GM19238 (cell line): ENCODE data around the gene SPINK5.

Experiments used
- DNase-seq: peaks from one replicate; pipeline ENCODE4 v3.0.0; 2011; ENCODE audit warnings: low spot score; ENCODE audit not compliant: insufficient read length

The SPINK5 gene

DNA sequence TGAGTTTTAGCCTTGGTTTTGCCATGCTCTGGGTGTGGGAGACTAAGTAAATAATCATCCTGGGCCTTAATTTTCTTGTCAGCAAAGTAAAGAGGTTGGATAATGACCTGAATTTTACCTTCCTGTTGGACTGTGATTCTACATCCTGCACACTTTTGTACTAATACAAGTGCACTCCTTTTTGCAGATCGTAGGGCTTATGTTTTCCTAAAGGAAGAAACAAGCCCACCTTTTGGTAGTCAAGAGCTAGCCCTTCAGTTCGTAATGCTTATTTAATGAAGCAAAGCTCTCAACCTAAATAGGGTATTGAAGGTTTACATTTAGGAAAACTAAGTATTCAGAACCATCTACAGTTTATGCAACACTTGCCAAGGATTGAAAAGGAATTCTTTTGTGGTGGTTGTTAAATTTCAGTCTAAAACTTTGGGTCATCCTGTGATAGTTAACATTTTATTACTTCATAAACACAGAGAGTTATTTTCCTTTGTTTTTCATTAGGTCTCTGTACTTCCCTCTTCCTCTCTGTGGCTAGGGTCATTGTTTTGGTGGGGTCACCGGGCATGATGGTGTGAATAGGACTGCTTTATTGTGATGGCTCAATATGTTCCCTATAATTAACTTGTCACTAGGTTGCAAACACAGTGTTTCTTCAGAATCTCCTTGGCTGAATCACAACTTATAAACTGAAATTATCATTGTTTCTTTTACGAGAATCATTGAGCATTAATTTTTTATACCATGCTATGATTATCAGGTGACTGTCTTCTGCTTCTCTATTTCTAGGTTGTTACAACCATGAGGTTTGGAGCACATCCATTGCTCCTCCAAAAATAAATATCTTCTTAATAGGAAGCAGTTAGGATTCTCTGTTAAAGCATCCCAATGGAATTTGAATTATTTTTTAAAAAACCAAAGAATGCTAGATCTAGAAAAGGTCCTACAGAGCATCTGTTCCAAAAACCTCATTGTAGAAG is 28.5 kb downstream of the SPINK5 start:
- no peak for DNase-seq

DNA sequence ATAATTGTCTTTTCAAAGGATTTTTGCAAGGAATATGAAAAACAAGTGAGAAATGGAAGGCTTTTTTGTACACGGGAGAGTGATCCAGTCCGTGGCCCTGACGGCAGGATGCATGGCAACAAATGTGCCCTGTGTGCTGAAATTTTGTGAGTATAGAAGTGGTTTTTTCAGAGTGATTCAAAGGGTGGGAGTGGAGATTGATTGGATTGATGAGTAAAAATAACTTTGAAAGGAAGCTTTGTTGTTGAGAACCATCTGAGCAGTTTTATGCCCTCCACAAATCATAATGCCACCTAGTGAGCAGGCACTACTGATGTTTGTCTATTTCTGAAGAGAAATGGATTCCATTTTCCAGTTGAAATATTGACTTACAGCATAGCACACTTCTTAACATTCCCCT is 30.6 kb downstream of the SPINK5 start:
- no peak for DNase-seq

DNA sequence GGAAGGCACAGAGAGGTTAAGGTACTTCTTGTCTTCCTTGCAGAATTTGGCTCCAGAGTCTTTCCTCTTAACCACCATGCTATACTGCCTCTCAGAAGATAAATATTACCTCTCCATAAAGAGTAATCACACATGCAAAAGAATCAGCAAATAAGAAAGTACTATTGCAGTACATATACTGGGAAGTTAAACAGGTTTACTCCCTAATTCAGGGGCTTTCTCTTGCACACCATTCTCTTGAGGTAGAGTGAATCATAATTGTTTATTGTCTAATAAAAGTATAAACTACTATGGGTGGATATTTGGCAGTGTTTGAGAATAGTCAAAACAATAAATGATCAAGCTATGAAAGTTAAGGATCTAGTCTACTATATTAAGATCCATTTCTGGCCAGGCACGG is 40.4 kb downstream of the SPINK5 start:
- DNase-seq: no peak

DNA sequence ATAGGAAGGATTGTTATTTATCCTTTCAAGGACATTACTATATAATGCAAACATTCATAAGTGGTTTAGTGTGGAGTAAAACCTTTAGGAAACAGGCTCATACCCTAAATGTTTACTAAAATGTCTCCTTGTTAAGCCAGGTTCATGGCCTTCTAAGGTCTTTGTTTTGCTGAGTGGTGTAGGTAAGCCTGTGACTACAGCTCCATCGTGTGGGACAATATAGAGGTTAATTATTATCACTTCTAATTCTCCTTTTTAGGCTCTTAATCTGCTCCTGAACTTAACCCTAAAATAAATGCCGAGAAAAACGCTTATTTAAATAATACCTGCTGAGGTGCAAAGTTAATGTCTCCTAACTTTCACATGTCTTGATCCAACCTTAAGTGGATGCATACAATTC is 43.8 kb downstream of the SPINK5 start:
- no peak for DNase-seq

DNA sequence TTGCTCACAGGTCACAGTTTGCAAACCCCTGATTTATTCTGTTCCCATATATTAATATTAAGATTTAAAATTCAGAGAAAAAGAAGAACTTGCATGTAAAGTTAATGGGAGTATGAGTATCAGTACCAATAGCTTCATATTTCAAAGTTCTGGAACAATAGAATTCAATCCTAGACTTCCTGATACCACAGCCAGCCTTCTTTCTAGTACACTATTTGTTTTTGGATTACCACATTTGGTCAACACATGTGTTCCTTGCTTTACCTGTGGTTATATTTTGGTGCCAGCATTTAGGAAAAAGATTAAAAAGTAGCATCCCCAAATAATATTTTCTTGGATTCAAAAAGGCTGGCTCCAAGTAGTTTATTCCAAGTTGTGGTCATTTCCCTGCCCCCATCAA is 49.5 kb downstream of the SPINK5 start:
- no peak for DNase-seq

DNA sequence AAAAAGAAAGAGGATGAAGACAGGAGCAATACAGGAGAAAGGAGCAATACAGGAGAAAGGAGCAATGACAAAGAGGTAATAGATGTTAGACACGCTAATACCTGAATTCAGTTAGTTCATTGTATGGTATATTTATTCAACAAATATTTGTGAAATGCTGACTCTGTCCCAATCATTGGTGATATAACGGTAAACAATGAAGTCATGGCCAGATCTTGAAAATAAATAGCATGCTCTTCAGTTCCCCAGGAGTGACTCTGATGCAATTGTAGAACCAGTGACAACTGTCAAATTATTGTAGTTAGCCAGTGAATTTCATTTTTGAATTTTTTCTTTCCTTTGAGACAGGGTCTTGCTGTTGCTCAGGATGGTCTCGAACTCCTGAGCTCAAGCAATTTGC is 56.5 kb downstream of the SPINK5 start:
- no peak for DNase-seq

DNA sequence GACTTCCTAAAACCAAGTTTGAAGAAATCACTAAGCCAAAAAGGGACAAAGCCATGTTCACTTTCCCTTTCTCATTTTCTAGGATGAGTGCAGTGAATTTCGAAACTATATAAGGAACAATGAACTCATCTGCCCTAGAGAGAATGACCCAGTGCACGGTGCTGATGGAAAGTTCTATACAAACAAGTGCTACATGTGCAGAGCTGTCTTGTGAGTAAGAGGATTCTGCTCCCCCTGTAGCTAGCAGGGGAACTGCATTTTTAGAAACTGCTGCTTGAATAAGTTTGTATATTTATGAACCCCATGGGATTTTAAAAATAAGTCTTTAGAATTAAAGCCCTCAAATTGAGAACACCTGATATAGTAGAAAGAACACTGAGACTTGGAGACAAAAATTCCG is 61.9 kb downstream of the SPINK5 start:
- DNase-seq: no peak

DNA sequence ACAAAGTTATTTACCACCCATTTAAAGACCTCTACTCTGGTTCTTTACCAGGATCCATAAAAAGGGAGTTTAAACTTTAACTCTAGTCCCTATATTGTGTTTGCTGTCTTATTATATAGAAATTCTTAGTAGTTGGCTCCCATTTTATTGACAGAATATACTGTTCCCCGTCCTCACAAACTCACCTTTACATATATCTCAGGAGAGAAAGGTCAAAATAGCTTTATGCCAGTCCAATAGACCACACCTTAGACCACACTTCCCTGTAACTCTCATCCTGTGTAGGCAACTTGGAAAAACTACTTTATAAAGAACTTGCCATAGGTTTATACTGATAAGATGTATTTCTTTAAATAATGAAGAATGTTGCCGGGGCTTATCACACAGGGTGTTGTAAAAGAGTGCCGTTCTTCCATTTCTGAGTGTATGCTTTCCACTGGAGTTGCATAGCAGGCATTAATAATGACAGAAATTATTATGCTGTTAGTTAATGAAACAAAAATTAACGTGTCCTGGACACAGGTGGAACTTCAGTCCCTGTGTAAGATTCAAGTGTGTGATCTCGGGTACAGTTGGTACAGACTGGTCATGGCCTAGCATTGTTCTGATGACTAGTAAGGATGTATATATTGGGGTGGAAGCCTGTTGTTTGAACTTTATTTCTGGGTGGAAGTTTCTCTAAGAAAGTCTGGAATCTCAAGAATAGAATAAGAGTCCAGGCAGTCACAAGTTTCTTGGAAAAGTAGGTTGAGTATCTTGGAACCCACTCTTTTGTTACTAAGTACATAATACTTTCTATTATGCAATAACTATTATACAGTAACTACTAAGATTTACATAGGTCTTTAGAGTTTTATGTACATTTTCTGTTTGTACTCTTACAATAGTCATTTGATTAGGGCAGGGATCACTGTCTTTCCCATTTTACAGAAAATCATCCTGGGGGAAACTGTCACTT is 71.6 kb downstream of the SPINK5 start:
- no peak for DNase-seq

DNA sequence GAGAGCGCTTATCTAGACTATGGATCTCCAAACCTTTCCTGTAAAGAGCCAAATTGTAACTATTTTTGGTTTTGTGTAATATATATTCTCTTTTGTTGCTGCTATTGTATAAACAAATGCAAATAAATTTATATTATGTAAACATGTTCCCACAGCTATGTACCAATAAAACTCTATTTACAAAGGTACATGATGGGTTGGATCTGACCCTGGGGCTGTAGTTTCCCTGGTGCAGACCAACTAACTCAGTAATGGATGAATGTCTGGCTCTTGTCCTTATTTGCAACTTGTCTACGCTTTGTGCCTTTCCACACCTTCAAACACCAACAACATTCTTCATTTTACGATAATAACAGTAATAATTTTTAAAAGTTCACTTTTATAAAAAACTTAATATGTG is 77.1 kb downstream of the SPINK5 start:
- DNase-seq: no peak

DNA sequence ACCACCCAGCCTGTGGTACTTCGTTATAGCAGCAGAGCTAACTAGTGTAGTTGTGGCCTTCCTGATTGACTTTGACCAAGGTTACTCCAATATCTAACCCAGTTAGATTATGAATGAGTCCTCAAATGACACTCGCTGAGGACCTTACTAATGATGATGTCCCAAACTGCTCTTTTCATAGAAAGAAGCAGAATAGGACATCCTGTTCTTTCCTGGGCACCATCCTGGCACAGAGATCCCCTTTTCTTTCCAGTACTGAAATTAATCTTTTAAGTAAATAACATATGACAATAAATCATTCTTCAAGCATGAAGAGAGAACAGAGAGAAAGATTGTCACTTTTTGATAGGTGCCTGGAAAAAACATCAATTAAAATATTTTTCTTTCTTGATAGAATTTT is 77.9 kb downstream of the SPINK5 start:
- DNase-seq: no peak

DNA sequence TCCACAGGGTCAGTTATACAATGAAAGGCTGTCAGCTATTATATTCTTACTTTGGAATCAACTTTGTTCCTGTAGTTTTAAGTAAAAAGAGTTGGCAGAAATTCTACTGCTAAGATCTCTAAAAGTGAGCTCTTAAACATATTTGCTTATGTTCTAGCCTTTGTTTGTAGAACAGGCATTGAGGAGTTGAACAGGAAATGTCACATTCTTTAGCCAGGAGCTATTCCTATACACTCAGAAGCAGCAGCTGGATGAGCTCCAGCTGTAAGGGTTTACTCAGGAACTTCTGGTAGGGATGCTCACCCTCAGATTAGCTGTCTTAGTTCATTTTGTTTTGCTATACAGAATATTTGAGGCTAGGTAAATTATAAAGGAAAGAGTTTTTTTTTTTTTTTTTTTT is 82.1 kb downstream of the SPINK5 start:
- DNase-seq: no peak

DNA sequence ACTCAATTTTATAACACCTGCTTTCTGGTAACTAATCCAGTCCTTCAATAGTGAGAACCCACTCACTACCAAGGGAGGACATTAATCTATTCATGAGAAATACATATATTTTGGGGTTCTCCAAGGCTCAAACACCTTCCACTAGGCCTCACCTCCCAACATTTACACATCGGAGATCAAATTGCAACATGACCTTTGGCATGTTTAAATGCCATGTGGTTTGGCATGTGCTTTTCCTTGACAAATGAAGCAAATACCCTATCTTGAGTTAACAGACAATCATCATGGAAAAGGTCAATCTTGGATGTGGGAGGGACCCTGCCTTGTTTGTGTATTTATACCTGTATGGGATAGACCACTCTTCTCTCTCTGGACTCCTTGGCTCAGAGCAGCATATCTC is 82.7 kb downstream of the SPINK5 start:
- no peak for DNase-seq

DNA sequence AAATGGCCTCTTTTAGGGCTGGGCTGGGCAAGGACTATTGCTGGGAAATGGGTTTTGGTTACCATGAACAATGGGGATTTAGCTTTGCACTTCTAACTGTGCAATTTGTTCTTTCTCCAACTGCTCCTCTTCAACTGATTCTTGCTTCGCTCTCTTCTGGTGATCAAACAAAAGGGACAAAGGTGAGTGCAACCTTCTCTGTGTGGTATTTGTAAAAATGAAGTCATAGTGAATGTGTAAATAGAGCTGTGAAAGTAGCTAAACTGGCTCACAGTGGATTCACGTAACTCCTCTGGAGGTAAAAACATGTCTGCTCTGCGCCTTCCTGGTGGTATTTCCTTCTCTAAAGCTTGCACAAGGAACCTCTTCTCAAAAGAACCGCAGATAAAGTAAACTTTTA is 83.6 kb downstream of the SPINK5 start:
- no peak for DNase-seq

DNA sequence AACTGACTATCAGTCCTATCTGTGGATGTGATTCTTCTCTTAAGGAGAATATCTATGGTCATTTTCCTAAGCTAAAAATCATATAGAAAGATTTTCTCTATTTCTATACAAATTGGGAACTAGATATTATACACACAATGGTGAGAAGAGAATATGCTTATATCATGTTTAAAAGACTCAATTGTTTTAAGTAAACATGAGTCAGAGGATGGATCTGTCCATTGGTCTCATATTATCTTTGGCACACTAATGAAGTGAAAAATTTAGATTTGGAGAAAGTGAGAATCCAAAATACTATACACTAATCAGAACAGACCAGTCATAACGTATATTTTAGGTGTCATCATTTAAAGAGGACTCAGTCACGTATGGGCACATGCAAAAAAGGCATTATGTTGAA is 88.1 kb downstream of the SPINK5 start:
- no peak for DNase-seq

DNA sequence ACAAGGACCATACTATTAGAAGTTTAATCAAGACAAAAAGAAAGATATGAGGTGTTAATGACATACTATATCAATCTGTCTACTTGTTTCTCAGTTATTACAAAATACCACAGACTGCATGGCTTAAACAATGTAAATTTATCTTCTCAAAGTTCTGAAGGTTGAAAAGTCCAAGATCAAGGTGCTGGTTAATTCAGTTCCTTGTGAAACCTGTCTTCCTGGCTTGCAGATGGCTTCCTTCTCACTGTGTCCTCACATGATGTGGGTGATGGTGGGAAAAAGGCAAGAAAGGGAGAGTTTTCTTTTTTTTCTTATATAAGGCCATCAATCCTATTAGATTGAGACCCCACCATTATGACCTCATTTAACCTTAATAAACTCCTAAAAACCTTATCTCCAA is 89.0 kb downstream of the SPINK5 start:
- DNase-seq: no peak

DNA sequence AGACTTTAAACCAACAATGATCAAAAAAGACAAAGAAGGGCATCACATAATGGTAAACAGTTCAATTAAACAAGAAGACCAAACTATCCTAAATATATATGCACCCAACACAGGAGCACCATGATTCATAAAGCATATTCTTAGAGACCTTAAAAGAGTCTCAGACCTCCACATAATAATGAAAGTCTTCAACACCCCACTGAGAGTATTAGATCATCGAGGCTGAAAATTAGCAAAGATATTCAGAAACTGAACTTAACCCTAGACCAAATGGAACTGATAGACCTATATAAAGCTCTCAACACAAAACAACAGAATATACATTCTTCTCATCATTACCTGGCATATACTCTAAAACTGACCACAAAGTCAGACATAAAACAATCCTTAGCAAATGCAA is 92.8 kb downstream of the SPINK5 start:
- DNase-seq: no peak

DNA sequence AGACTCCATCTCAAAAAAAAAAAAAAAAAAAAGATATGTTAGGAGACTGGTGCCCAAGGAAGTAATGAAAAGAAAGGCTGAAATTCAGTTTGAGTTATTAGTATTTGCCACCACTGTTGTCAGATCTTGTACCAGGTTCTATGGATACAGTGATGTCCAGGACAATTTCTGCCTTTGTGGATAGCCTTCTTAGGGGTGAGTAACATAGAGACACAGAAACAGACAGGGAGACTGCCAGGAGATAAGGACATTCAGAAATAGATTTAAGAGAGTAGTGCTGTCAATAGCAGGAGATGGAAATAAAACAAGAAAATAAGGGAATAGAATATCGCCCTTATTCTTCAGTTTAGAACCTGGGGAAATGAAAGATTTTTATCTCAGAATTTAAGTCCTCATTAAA is 98.3 kb downstream of the SPINK5 start:
- DNase-seq: no peak

DNA sequence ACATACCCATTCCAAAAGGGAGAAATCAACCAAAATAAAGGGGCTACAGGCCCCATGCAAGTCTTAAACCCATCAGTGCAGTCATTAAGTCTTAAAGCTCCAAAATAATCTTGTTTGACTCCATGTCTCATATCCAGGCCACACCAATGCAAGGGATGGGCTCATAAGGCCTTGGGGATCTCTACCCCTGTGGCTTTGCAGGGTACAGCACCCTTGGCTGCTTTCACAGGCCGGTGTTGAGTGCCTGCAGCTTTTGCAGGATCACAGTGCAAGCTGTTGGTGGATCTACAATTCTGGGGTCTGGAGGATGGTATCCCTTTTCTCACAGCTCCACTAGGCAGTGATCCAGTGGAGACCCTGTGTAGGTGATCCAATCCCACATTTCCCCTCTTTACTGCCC is 99.6 kb downstream of the SPINK5 start:
- DNase-seq: no peak

DNA sequence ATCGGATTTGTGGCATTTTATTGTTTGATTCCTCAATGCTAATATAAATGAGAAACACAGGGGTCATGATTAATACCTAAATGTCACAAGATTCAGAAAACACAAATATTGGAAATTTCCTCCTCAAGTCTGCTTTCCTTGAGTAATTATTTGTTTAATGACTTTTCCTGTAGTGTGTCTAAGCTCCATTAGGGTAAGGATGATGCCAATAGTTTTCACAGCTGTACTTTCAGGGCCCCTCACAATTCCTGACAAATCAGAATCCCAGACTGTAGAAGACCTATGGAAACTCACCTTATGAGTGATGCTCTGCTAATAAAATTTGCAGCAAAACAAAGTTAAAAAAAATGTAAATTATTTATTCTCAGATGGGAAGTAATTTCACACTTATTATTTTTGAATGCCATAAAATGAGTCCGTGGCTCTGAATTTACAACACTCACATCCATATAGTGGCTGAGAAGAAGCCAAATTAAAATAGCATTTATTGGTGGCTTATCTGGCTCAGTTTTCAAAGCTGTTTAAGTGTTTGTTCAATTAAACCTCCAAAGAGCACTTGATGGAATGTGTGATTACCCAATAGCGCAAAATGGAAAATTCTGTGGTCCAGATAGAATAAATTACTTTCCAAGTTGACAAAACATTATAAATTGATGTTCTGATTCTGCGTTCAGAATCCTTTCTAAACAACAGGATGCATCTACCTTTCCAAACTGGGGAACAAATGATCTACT is 102.9 kb downstream of the SPINK5 start:
- DNase-seq: no peak

DNA sequence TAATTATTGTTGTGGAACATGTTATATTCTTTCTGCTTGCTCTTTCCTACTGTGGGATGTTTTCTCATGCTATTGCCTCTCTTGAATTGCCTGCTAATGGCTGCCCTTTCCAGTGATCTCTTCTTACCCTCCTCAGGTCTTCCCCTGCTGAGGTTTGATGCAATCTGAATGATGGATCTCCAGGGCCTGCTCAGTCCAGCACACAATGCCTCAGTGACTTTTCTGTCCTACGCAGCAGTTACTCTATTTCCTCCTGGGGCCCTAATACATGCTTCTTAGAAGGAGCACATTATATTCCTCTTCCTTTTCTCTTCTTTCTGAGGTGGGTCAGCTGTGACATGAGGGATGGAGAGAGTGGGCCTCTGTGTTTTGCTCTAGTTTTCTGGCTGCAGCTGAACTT is 104.5 kb downstream of the SPINK5 start, which contains the start of gene SPINK14:
Gene SPINK14, plus strand, starts transcription at position 301 of the 400 bp plus-strand sequence. CDS start 1,187 bp downstream, outside the sequence.
- no peak for DNase-seq

DNA sequence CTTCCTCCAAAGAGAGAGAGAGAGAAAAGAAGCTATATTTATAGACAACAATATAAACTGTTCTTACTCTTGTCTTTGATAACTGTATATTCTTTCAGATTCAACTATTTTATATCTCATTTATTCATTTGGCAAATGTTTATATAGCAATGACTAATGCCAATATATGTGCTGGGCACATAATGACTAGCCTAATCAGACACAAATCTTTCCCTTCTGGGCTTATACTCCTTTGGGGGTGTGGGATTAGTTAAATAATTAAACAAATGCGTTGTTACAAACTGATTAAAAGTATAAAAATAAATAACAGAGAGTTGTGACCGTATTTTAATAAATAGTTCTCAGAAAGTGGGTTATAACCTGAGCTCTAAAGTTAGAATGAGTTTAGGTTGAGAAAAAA is 108.6 kb downstream of the SPINK5 start:
- DNase-seq: no peak
